Fibroblast of skin of left biceps (primary cell): Measurements from ENCODE around the gene EFNA5.

ENCODE experiments used
- DNase-seq, 2 experiments: peaks; one replicate each; pipeline ENCODE4 v3.0.0-alpha.2; 2013; ENCODE audit warnings: low read depth in 2 of 2

EFNA5 gene

DNA sequence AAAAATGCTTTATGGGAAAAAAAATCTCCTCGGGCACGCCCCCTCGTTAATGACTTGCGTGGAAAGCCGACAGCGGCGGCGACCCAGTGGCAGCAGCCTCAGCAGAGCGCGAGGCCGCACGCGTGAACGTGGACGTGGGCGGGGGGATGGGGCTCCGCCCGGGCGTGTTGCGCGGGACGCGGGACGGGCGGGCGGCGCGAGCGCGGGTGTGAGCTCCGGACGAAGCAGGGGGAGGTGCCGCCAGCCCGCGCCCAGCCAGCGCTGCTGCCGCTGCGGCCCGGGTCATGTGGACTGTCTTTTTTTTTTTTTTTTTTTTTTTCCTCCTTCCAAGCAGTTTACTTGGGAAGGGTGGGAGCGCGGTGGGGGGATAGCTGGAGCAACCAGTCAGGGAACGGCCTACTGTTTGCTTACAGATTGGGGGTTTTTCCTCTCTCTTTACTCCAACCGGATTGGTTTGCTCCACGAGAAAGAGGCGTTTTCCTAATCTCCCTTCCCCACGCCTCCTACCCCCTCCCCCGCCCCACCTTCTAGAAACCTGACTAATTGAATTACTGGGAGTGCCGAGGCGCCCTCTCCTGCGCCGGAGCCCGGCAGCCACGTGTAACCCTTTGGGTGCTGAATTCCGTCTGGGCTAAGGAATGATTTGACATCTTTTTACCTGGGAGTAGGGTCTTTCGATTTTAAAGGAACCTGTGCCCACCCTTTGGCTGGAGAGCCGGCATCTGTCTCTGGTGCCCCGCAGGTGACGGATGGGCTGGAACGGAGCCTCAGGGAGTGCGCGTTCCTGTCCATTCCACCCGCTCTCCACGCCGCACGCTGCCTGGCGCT, 1.7 kb upstream of the EFNA5 start:
- peak; percentile 63 to 65 for DNase-seq

DNA sequence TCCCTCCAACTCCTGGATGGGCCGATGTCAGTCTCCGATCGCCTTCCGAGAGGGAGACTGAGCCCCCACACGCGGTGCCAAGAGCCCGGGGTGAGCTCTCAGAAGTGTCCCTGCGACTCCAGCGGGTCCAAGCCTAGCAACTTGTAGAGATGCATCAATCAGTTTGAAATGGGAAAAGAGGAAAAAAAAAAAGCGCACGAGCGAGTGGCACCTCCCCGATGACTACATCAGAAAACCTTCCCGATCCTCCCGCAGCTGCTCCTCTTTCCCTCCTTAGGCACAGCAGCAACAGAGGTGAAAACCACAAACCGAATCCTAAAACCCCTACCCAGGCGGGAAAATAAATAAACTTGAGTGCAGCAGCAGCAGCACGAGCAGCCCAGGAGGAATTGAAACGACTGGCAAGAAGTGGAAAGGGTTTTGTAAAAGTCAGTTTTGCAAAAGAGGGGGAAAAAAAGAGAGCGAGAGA, 1.0 kb upstream of the EFNA5 start:
- no peak for DNase-seq

DNA sequence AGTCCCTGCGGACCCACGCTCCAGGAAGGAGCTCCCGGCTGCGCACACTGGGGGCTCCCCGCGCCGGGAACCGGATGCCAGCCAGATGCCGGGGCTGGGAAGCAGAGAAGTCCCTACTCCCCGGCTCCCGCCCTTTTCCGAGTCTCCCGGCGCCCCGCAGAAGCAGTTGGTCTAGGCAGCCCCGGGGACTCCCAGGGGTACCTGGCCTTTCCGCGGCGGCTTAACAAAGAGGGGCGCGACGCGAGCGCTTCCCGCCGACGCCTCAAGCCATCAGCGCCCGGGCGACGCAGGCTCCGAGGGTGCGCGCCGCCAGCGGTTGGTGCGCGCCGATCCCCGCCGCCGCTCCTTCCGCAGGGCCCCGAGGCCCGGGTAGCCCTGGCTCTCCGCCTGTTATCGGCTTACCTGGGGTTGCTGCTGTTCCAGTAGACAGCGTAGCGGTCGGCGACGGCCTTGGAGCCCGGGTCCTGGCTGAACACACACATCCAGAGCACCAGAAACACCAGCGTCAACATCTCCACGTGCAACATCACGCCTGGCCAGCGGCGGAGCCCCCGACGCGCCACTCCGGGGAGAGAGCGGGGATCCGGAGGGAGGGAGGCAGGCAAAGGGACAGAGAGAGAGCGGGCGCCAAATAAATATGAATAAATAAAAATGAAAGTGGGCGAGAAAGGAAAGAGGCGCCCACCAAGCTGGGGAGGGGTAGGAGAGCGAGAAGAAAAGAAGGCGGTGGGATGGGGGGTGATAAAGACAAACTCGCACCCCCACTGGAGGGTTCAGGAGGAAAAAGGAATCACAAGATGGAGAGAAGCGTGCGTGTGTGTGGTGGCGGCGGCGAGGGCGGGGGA, 428 bp downstream of the EFNA5 start:
- DNase-seq = no peak

DNA sequence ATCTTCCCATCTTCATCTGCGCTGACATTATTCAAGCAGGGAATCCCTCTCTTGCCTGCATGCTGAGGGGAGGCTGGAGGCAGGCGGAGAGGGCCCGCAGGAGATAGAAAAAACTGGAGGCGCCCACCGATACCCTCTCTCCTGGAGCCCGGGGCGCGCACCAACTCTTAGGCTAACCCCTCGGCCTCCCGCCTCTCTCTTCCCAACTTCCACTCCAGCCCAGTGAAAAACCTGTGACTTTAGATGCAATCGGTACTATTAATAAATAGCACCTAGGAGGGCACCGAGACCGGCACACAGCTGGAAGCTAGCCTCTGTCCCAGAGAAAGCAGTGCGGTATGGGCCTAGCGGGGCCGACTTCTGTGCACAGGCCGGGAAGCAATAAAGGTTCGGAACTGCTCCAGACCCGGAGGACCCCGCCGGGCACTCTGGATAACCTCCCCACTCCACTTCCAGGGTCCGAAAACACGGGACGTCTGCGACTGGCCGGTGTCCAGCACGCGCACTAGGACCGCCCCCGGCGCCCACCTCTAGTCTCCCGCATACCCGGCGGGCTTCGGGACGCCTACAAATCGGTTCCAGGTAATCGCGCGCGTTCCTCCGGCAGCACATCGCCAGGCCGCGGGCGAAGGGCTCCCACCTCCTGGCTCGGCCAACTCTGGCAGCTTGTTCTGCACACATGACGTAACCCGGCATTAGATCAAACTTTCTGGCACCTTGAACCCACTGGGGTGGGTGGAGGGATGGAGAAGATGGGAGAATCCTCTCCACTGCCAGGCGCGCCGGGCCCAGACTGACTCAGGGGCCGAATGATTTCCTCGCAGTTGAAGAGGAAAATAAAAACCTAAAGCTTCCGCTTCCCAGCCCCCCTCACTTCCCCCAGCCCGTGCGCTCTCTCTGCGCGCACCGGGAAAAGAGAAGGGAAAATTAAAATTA, 1.4 kb downstream of the EFNA5 start:
- no peak for DNase-seq

DNA sequence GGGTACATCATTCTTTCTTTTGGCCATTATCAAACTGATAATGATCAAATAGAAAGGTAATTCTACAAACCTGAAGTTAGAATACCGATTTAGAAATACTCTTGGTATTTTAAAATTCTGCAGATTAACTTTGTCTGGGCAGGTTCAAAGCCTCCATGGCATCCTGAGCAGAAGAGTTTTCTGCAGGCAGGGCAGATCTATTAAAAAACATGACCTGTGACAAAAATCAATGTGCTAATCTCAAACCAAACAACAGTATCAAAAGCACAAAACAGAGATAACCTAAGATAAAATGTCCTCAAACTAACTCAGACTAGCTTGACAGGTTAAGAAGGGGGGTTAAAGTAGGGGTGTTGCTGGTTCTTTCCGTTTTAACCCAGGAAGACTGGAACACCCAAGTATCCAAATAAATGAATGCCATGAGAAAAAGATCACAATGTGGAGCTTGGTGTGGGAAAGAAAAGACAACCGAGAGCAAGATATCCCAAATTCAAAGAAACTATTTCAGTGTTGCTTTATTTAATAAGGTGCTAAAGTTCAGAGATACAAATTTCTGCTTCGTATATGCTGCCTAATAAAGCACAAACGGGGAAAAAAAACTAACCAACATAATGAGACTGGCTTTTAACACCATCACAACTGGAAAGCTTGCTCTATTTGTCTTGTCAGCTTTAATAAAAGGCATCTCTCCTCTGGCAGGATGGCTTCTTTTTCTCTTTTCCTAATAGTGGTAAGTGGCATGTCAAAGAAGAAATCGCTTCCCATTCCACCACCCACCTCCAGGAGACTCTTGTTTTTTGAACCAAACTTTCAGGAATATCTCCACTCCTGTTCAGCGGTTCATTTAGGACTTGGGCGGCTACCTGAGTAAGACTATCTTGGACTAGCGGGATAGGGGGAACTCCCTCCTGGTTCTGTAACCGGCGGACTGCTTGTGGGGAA, 2.3 kb downstream of the EFNA5 start:
- no peak for DNase-seq

DNA sequence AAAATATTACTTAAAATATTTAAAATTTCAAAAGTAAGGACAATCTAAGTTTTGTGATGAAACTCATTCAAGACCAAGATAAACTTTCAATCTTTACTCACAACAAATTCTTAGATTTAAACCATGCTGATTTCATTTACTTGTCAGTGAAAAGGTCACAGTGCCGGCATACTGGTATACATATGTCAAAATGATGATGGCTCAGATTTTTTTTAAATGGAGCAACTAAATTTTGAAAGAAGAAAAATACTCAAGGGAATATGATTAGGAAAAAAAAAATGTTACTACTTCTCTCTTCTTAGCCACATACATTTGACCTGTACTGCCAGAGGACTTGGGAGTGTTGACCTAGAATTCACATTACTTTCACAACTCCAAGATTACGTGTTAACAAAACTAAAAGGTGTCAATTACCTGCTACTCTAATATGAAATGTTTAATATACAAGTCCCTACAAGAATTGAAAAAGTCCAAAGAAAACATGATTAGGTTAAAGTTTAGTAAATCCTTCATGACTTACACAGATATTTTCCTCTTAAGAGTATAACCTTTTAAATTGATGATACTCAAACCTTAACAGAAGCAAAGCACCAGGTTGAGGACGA, 4.6 kb downstream of the EFNA5 start:
- DNase-seq = no peak

DNA sequence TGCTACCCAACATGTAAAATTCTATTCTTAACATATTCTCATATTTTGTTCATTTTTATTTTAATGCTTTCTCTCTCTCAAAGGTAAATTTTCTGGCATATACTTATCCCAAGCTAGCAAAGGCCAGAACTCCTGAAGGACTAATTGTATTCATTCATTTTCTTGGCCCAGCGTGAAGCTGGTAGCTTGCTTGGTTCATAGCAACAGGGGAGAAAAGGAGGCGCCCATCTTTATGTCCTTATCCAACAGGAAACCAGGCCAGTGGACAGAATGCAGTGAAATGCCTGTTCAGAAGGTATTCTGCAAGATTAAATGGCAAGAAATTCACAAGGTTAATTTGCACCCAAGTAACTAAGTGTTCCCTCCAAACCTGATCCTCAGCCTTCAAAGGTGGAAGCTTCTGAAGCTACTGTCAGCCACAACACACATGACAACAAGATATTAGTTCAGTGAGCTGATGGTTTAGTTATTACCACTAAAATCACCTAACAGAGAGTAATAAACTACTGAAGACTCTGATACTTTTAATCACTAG, 5.6 kb downstream of the EFNA5 start:
- DNase-seq = no peak

DNA sequence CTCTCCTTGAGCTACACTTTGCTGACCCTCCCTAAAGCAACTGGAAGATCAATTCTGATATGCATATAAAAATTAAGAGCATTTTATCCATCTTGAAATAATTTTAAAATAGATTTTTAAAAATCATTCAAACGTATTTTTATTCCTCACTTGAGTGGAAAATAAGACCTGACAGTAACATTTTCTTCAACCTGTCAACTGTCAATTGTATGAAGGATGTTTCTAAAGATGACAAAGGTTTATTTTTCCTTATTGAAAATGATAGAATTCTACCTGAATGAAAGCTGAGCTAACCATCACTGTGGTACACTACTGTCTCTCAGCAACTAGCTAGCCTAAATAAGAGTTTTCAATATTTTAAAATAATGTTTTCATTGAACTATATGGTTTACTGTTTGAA, 7.0 kb downstream of the EFNA5 start:
- no peak for DNase-seq

DNA sequence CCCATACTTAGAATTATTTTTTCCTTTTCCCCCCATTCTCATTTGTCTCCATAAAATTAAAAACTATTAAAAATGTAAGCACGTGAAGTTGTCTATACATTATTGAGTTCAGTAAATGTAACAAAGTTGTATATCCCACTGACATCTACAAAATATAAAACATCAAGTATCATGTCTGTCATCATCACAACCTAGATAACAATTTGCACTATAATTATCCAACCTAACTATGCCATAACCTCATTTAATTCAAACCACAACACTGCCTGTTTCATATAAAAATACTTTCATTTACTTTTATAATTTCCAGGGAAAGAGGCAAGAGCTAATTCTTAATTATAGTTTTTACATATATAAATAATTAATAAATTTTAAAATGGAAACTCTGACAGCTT, 9.1 kb downstream of the EFNA5 start:
- no peak for DNase-seq

DNA sequence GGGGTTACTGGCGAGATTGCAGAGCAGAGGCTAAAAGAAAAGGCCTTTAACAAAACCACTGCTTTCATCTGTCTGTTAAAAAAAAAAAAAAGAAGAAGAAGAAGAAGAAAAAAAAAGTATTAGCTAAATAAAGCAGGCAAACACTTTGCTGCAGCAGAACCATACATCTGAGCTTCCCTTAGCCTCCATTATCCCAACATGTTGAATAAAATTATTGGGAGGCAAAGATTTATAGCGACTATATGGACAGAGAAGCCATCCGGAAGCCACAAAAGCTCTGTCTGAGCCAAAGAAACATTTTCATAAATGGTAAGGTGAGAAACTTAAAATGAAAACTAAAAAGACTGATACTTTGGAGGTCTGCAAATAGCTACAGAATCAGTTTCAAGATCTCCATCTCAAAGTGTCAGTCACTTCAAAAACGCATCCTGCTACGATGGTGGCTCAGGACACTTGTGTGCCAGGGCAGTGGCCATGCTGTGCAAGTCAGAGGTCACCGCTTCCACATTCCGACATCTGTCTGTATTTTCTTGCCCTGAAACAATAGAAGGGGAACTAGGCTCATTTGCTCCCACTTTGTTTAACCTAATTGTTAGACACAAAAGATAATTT, 9.6 kb downstream of the EFNA5 start:
- no peak for DNase-seq

DNA sequence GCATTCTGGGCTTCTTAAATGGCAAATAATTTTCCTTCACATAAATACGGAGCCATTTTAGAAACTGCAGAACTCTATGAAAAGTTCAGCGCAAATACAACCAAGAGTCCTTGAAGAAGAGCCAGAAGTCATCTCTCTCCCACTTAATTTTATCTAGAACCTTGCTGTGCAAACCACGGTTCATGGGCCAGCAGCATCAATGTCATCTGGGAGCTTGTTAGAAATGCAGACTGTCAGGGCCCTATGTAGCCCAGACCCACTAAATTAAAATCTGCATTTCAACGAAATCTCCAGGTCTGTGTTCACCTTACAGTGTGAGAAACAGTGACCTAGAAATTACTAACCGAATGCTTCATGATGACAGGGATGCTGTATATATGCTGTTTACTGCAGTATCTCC, 12.2 kb downstream of the EFNA5 start:
- DNase-seq = no peak

DNA sequence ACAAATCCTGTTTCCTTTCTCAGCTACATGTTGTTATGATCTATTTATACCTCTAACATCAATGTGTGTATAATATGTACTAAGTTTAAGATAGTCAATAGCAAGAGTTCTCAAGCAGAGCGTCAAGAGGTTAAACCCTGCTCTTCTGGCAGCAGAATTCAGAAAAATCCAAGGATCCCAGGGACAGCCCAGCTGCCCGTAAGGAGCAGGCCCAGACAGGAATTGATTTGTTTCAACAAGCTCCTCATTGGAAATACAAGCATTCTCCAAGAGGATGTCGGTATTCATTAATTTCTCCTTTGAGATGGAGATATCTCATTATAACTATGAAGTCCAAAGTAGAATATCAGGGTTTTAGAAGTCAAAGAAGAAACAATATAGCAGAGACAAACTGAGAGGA, 14.9 kb downstream of the EFNA5 start:
- DNase-seq = no peak

DNA sequence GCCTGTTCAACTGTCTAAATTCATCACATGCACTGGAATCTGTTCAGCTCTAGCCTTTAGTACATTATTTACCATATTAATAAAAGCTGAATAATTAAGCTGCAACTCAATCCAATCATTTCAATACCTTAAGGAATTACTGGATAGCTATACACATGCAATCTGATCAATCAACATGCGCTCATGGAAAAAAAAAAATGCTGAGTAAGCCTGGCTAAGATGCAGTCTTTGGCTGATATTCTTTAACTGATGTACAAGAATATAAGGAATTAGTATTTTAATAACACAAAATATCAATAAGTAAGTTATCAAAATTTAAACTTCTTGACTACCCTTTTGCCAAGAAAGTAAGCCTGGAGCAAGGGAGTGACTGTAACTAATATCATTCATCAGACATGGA, 15.9 kb downstream of the EFNA5 start:
- no peak for DNase-seq

DNA sequence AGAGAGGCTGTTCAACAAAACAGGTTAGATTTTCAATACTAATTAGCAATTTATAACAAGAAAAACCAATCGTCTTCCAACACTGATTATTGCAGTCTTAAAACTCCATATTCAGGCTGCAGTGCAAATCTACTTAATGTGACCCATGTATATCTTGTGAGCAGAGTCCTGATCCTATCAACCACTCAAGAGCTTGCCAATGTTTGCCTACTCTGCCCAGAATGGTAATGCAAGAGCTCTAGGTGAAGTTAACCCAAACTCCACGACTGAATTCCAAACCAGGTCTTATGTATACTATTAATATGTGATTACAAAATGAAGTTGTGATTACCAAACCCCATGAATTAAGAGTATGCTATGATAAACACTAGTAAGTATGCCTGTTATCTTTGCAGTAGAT, 17.1 kb downstream of the EFNA5 start:
- no peak for DNase-seq

DNA sequence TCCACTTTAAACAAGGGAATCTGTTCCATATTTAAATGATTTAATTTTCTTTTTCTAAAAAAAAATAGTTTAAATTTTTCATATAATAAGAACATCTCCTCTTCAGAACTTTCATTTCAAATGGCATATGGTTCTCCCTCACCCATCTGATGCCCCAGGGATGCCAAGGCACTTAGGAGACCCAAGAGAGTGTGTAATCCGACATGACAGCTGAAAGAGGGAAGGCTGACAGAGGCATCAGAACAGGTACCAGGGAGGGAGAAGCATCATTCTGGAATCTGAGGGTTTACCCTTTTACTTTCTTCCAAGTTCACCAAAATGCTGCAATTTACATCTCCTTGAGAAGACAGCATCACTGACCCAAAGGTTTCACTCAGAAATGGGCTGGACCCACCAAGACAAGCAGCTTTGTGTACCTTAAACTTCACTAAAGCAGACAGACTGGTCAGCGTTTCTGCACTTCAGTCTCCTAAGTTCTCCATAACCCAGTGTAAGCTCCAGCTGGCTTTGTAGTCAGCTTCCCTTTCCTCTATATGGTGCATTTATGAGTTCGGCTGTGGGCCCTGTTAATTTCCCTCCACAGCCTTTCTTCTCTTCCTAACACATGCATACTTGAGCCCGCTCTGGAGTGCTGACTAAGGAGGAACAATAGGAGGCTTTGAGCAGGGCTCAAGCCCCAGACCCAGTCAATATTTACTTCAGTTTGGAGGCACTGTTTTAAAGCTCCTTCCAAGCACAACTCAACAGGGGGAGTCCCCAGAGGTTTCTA, 17.7 kb downstream of the EFNA5 start:
- DNase-seq = no peak

DNA sequence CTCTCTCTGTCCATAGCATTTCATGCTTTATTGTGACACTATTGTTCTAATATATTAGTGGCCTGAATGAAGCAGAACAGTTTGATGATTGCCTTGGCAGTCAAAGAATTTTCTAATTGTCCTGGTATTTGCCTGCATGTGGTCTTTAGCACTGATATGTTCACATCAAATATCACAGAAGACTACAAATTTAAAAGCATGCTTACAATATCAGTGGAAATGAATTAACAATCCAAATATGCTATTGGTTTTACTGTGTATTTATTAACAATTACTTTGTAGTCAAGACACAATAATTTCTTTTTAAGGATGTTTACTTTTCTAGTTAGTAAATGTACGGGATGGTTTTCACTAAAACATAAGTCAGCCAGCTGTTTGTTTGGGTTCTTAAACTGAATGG, 18.3 kb downstream of the EFNA5 start:
- DNase-seq = no peak

DNA sequence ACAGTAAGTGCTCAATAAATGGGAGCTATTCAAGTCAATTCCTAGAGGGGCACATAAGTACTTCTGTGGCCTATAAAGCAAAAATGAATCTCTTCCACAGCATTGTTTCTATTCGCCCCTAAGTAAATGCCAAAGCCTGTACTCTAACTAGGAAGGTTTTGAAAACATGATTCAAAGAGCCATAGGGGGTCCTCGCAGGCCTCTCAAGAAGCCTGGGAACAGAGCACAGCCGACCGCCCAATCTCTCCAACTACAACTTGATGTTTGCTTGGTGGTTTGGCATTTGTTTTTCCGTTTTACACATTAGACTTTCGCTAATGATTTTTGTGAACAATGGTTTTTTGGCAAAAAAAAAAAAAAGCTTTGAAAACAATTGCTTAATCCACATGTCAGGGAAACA, 19.4 kb downstream of the EFNA5 start:
- DNase-seq = no peak

DNA sequence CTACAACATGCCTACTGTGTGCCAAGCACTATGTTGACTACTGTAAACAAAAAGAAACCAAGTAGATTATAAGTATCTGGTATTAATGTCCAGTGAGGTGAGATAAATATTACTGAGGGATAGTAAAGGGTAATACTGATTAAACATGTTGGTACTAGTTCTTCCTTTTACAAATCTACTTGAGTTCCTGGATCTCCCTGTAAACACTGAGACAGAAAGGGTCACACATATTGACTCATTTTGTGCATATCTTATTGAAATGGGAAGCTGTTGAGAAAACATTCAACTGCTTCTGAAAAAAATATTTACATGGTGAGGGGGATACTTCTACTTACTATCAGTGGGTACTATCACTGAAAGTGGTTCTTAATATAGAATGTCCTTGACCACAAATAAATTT, 24.3 kb downstream of the EFNA5 start:
- DNase-seq = no peak

DNA sequence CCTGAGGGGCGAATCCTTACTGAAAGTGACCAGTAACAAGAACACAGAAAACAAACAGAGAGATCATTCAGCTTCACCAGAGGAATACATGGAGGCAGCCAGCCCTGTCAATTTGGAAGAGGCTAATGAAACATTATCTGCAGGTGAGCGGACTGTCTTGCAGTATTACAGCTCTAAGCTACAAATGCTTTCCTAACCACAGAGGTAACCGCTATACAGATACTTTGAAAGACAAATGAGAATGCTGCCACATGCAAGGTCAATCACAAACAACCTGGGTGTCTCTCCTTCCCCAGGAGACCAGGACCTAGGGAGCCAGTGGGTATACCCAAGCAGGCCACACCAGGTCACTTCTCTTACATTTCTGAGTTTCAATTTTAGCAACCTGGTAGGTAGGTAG, 30.2 kb downstream of the EFNA5 start:
- no peak for DNase-seq
